Activated CD4-positive, alpha-beta memory T cell treated with anti-CD3 and anti-CD28 coated beads for 36 hours (primary cell): ENCODE results near the gene PLA2G15. TPM values are rescaled to one million over a fixed set of nuclear protein-coding genes. Genes with fewer than 3 reads are reported as not detected.

Experiments
- CTCF ChIA-PET: fragments of 350-600 bp; sonication (Branson Sonifier 250); formaldehyde crosslinking; loops from one replicate; lab custom pipeline; 2021; ENCODE audit warnings: antibody characterized with exemption, inconsistent platforms; lab: Charles Lee
- POLR2A ChIA-PET: fragments of 350-600 bp; sonication (Branson Sonifier 250); formaldehyde crosslinking; loops from one replicate; lab custom pipeline; 2021; ENCODE audit warnings: antibody characterized with exemption; lab: Charles Lee
- DNase-seq: peaks from one replicate; pipeline ENCODE4 v3.0.0-alpha.2; 2020
- H3K27ac Mint-ChIP-seq: one replicate; pipeline ENCODE4 v1.8.0; 2021; ENCODE audit warnings: mixed read lengths
- H3K27me3 Mint-ChIP-seq: one replicate; pipeline ENCODE4 v1.8.0; 2021; ENCODE audit warnings: mixed read lengths
- H3K36me3 Mint-ChIP-seq: one replicate; pipeline ENCODE4 v1.8.0; 2021; ENCODE audit warnings: mixed read lengths
- H3K4me1 Mint-ChIP-seq: one replicate; pipeline ENCODE4 v1.8.0; 2021; ENCODE audit warnings: low read depth, mixed read lengths
- H3K4me3 Mint-ChIP-seq: one replicate; pipeline ENCODE4 v1.8.0; 2021; ENCODE audit warnings: mild to moderate bottlenecking, mixed read lengths
- H3K9me3 Mint-ChIP-seq: one replicate; pipeline ENCODE4 v1.8.0; 2021; ENCODE audit warnings: mixed read lengths
- intact Hi-C: fragments of 100-400 bp; cut with micrococcal nuclease; formaldehyde crosslinking; loops from one replicate; pipeline ENCODE4 v1.15.1; 2023
- total RNA-seq, 2 experiments: library from RNA; stranded (reverse); gene quantifications; one replicate each; pipeline ENCODE4 v1.2.3, GENCODE V29; 2021

PLA2G15 gene, protein sequence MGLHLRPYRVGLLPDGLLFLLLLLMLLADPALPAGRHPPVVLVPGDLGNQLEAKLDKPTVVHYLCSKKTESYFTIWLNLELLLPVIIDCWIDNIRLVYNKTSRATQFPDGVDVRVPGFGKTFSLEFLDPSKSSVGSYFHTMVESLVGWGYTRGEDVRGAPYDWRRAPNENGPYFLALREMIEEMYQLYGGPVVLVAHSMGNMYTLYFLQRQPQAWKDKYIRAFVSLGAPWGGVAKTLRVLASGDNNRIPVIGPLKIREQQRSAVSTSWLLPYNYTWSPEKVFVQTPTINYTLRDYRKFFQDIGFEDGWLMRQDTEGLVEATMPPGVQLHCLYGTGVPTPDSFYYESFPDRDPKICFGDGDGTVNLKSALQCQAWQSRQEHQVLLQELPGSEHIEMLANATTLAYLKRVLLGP
- 1 to 10 TPM; 8.0 to 8.7 TPM for total RNA-seq

- peak within 1 kb of the TSS; percentile 89 for H3K4me3 Mint-ChIP-seq
- DNase-seq = peak; percentile 98
- ChIA-PET POLR2A (interaction anchor here (0.6 to 1.9 kb wide), 7 partner anchors 8 to 588 kb away, joined by 3 to 9 read pairs (median 4); partner anchors contain the start of gene SLC7A6), CTCF (interaction anchor here (0.6 to 7.0 kb wide), 6 partner anchors 11 to 276 kb away, joined by 3 to 47 read pairs (median 11); partner anchors contain the start of gene SLC7A6)
- intact Hi-C loops = loop anchor here (1.0 kb wide), 2 partner anchors 8 to 65 kb away; partner anchors contain the start of gene SLC7A6OS
- peaks cover 5% of the 10 kb centered on the region for H3K36me3 Mint-ChIP-seq
- no peaks in the 10 kb centered on the region for H3K9me3 Mint-ChIP-seq
- peak within 1 kb of the TSS; percentile 34 for H3K27ac Mint-ChIP-seq
- H3K4me1 Mint-ChIP-seq = peaks cover 25% of the 10 kb centered on the region
- no peaks in the 10 kb centered on the region for H3K27me3 Mint-ChIP-seq
These were observed at the start of gene PLA2G15 for GRCh38 chr16:68244903-68245853. PLA2G15 (plus strand) TSS chr16:68245373; CDS start chr16:68245427, 54 bp downstream.

DNA sequence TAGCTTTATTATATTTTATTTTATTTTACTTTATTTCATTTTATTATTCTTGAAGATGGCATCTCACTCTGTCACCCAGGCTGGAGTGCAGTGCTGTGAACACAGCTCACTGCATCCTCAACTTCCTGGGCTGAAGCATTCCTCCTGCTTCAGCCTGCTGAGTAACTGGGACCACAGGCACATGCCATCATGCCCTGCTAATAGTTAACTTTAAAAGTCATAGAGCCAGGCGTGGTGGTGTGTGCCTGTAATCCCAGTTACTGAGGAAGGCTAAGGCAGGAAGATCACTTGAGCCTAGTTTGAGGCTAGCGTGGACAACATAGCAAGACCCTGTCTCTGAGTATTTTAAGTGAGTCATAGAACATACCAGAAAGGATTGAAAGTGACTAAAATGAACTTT is 47.9 kb upstream of the PLA2G15 start:
- Mint-ChIP-seq H3K4me1 (peaks cover 9% of the 10 kb centered on the region), H3K4me3 (no peak overlapping the region), H3K36me3 (peaks cover 5% of the 10 kb centered on the region), H3K27ac (no peak overlapping the region), H3K9me3 (no peaks in the 10 kb centered on the region), H3K27me3 (no peaks in the 10 kb centered on the region)
- intact Hi-C loops = no loop called here
- POLR2A ChIA-PET = no interaction called here
- CTCF ChIA-PET = interaction anchor here (1.1 to 1.3 kb wide), 2 partner anchors 31 to 255 kb away, joined by 3 read pairs; no protein-coding TSS in a partner anchor
- no peak for DNase-seq

GRCh38 chr16:68200088-68200783 is 44.9 kb upstream of the PLA2G15 start:
- ChIA-PET POLR2A (no interaction called here), CTCF (interaction anchor here (0.9 to 2.3 kb wide), 3 partner anchors 22 to 61 kb away, joined by 3 to 6 read pairs (median 4); no protein-coding TSS in a partner anchor)
- Mint-ChIP-seq H3K4me3 (no peak overlapping the region), H3K27ac (peak overlapping the region; percentile 7), H3K36me3 (peaks cover 4% of the 10 kb centered on the region), H3K27me3 (no peaks in the 10 kb centered on the region), H3K9me3 (no peaks in the 10 kb centered on the region), H3K4me1 (peaks cover 9% of the 10 kb centered on the region)
- intact Hi-C loops = no loop called here
- DNase-seq = no peak

- POLR2A ChIA-PET = no interaction called here
- peaks cover 4% of the 10 kb centered on the region for H3K36me3 Mint-ChIP-seq
- H3K27me3 Mint-ChIP-seq = no peaks in the 10 kb centered on the region
- peaks cover 11% of the 10 kb centered on the region for H3K4me1 Mint-ChIP-seq
- no peak for DNase-seq
- CTCF ChIA-PET = no interaction called here
- intact Hi-C loops = no loop called here
- H3K9me3 Mint-ChIP-seq = no peaks in the 10 kb centered on the region
- no peak overlapping the region for H3K27ac Mint-ChIP-seq
- H3K4me3 Mint-ChIP-seq = no peak overlapping the region
These were observed 43.1 kb upstream of the PLA2G15 start for GRCh38 chr16:68202091-68202519.

DNA sequence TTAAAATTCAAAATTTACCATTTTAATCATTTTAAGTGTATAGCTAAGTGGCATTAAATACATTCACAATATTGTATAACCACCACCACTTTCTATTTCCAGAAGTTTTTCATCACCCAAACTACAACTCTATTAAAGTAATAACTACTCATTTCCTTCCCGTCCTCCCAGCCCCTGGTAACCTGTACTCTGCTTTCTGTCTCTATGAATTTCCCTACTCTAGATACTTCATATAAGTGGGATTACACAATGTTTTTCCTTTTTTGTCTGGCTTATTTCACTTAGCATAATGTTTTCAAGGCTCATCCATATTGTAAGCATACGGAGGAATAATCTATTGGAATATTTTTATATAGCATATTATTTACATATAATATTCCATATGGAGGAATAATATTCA is 38.9 kb upstream of the PLA2G15 start:
- POLR2A ChIA-PET = no interaction called here
- CTCF ChIA-PET = interaction anchor here (0.7 kb wide), 1 partner anchor 158 kb away, joined by 4 read pairs; no protein-coding TSS in a partner anchor
- peaks cover 26% of the 10 kb centered on the region for H3K4me1 Mint-ChIP-seq
- H3K4me3 Mint-ChIP-seq = no peak overlapping the region
- H3K27me3 Mint-ChIP-seq = no peaks in the 10 kb centered on the region
- intact Hi-C loops = no loop called here
- DNase-seq = no peak
- no peak overlapping the region for H3K27ac Mint-ChIP-seq
- no peaks in the 10 kb centered on the region for H3K9me3 Mint-ChIP-seq
- H3K36me3 Mint-ChIP-seq = peaks cover 9% of the 10 kb centered on the region

GRCh38 chr16:68214726-68215125 is 30.4 kb upstream of the PLA2G15 start:
- Mint-ChIP-seq H3K36me3 (peaks cover 13% of the 10 kb centered on the region), H3K9me3 (no peaks in the 10 kb centered on the region), H3K4me1 (peaks cover 28% of the 10 kb centered on the region), H3K27me3 (no peaks in the 10 kb centered on the region), H3K27ac (no peak overlapping the region), H3K4me3 (no peak overlapping the region)
- ChIA-PET POLR2A (no interaction called here), CTCF (interaction anchor here (0.9 to 1.1 kb wide), 2 partner anchors 13 to 20 kb away, joined by 3 read pairs; no protein-coding TSS in a partner anchor)
- intact Hi-C loops = loop anchor here (5.0 kb wide), 2 partner anchors 72 to 122 kb away; no protein-coding TSS in a partner anchor
- no peak for DNase-seq

- CTCF ChIA-PET = interaction anchor here (1.1 kb wide), 1 partner anchor 13 kb away, joined by 3 read pairs; no protein-coding TSS in a partner anchor
- DNase-seq = no peak
- POLR2A ChIA-PET = no interaction called here
- H3K9me3 Mint-ChIP-seq = no peaks in the 10 kb centered on the region
- H3K4me1 Mint-ChIP-seq = peaks cover 23% of the 10 kb centered on the region
- no peak overlapping the region for H3K4me3 Mint-ChIP-seq
- H3K27me3 Mint-ChIP-seq = no peaks in the 10 kb centered on the region
- H3K27ac Mint-ChIP-seq = peak overlapping the region; percentile 50
- H3K36me3 Mint-ChIP-seq = peaks cover 12% of the 10 kb centered on the region
- intact Hi-C loops = no loop called here
These were observed 29.9 kb upstream of the PLA2G15 start for GRCh38 chr16:68215302-68215701.

- DNase-seq = no peak
- Mint-ChIP-seq H3K4me3 (no peak overlapping the region), H3K9me3 (no peaks in the 10 kb centered on the region), H3K27me3 (no peaks in the 10 kb centered on the region), H3K36me3 (peaks cover 9% of the 10 kb centered on the region), H3K27ac (no peak overlapping the region), H3K4me1 (peaks cover 15% of the 10 kb centered on the region)
- ChIA-PET CTCF (interaction anchor here (0.7 to 0.8 kb wide), 2 partner anchors 103 to 175 kb away, joined by 4 read pairs; no protein-coding TSS in a partner anchor), POLR2A (no interaction called here)
- intact Hi-C loops = no loop called here
These were observed 28.9 kb upstream of the PLA2G15 start for GRCh38 chr16:68216240-68216639.

- Mint-ChIP-seq H3K27me3 (no peaks in the 10 kb centered on the region), H3K27ac (peak overlapping the region; percentile 71), H3K4me3 (no peak overlapping the region), H3K4me1 (peaks cover 4% of the 10 kb centered on the region), H3K36me3 (peaks cover 12% of the 10 kb centered on the region), H3K9me3 (no peaks in the 10 kb centered on the region)
- ChIA-PET CTCF (interaction anchor here (0.6 to 1.3 kb wide), 4 partner anchors 11 to 724 kb away, joined by 3 to 6 read pairs (median 5); partner anchors contain the start of gene SLC7A6), POLR2A (no interaction called here)
- intact Hi-C loops = no loop called here
- no peak for DNase-seq
These were observed 27.7 kb upstream of the PLA2G15 start for GRCh38 chr16:68217506-68217905.

GRCh38 chr16:68219725-68220351 is 25.3 kb upstream of the PLA2G15 start:
- intact Hi-C loops = no loop called here
- Mint-ChIP-seq H3K4me1 (peaks cover 3% of the 10 kb centered on the region), H3K36me3 (peaks cover 12% of the 10 kb centered on the region), H3K27ac (no peak overlapping the region), H3K4me3 (no peak overlapping the region), H3K9me3 (no peaks in the 10 kb centered on the region), H3K27me3 (no peaks in the 10 kb centered on the region)
- DNase-seq = no peak
- ChIA-PET POLR2A (no interaction called here), CTCF (interaction anchor here (0.6 to 1.8 kb wide), 6 partner anchors 8 to 416 kb away, joined by 3 to 5 read pairs (median 4); no protein-coding TSS in a partner anchor)
